ENCODE data around the gene ITPRIP.

The ITPRIP gene

GRCh38 chr10:104273899-104274575 is 64.2 kb downstream of the ITPRIP start:
- no peak for TF ChIP-seq TEAD4 (IDR thresholded peaks at IDR 0.05)
- TF ChIP-seq TAF1 (IDR thresholded peaks at IDR 0.05; ENCODE audit: low read depth), result no peak
- TF ChIP-seq NFIC (IDR thresholded peaks at IDR 0.05), result no peak
- TF ChIP-seq FOXM1 (IDR thresholded peaks at IDR 0.05; ENCODE audit: borderline replicate concordance, low read depth), result no peak
- no peak for TF ChIP-seq USF1 (IDR thresholded peaks at IDR 0.05)
- no peak for TF ChIP-seq CREB1 (IDR thresholded peaks at IDR 0.05; ENCODE audit: low read depth)
- TF ChIP-seq MAX (IDR thresholded peaks at IDR 0.05), result no peak

GRCh38 chr10:104273286-104273685 is 65.0 kb downstream of the ITPRIP start:
- TF ChIP-seq TEAD4 (IDR thresholded peaks at IDR 0.05) (no peak), CREB1 (IDR thresholded peaks at IDR 0.05; ENCODE audit: low read depth) (no peak), TCF12 (IDR thresholded peaks at IDR 0.05; ENCODE audit: low read depth) (no peak), USF1 (IDR thresholded peaks at IDR 0.05) (no peak), MAX (IDR thresholded peaks at IDR 0.05) (no peak), EP300 (IDR thresholded peaks at IDR 0.05; ENCODE audit: borderline replicate concordance) (no peak), NFIC (IDR thresholded peaks at IDR 0.05) (no peak), CEBPB (IDR thresholded peaks at IDR 0.05) (no peak), REST (IDR thresholded peaks at IDR 0.05; ENCODE audit: low read depth) (no peak), EGR1 (IDR thresholded peaks at IDR 0.05) (no peak), RAD21 (IDR thresholded peaks at IDR 0.05; ENCODE audit: low read depth) (no peak), FOXM1 (IDR thresholded peaks at IDR 0.05; ENCODE audit: borderline replicate concordance, low read depth) (no peak), YY1 (IDR thresholded peaks at IDR 0.05; ENCODE audit: low read depth) (no peak), ZBTB7A (IDR thresholded peaks at IDR 0.05; ENCODE audit: low read depth) (no peak), TAF1 (IDR thresholded peaks at IDR 0.05; ENCODE audit: low read depth) (no peak)

GRCh38 chr10:104268713-104269645 is 69.3 kb downstream of the ITPRIP start, which contains the start of gene GSTO2:
GSTO2 (plus strand) TSS chr10:104269184; CDS start chr10:104274916, 5,732 bp downstream.
- TF ChIP-seq NFIC (IDR thresholded peaks at IDR 0.05) (no peak), EP300 (IDR thresholded peaks at IDR 0.05; ENCODE audit: borderline replicate concordance) (no peak), CEBPB (IDR thresholded peaks at IDR 0.05) (no peak), YY1 (IDR thresholded peaks at IDR 0.05; ENCODE audit: low read depth) (no peak), TCF12 (IDR thresholded peaks at IDR 0.05; ENCODE audit: low read depth) (0 out of 2 replicates have a peak, but pooled peaks have one; percentile 28), TEAD4 (IDR thresholded peaks at IDR 0.05) (peak; percentile 12; the same call in 1 of the 2 replicates), MAX (IDR thresholded peaks at IDR 0.05) (peak; percentile 53), REST (IDR thresholded peaks at IDR 0.05; ENCODE audit: low read depth) (no peak), ZBTB7A (IDR thresholded peaks at IDR 0.05; ENCODE audit: low read depth) (no peak), FOXM1 (IDR thresholded peaks at IDR 0.05; ENCODE audit: borderline replicate concordance, low read depth) (0 out of 2 replicates have a peak, but pooled peaks have one; percentile 9), TAF1 (IDR thresholded peaks at IDR 0.05; ENCODE audit: low read depth) (peak; percentile 85), CREB1 (IDR thresholded peaks at IDR 0.05; ENCODE audit: low read depth) (peak; percentile 91), RAD21 (IDR thresholded peaks at IDR 0.05; ENCODE audit: low read depth) (no peak), EGR1 (IDR thresholded peaks at IDR 0.05) (no peak), USF1 (IDR thresholded peaks at IDR 0.05) (peak; percentile 97)

- no peak for TF ChIP-seq ZBTB7A (IDR thresholded peaks at IDR 0.05; ENCODE audit: low read depth)
- TF ChIP-seq EP300 (IDR thresholded peaks at IDR 0.05; ENCODE audit: borderline replicate concordance), result no peak
- no peak for TF ChIP-seq CREB1 (IDR thresholded peaks at IDR 0.05; ENCODE audit: low read depth)
- TF ChIP-seq FOXM1 (IDR thresholded peaks at IDR 0.05; ENCODE audit: borderline replicate concordance, low read depth), result no peak
- no peak for TF ChIP-seq TEAD4 (IDR thresholded peaks at IDR 0.05)
- no peak for TF ChIP-seq USF1 (IDR thresholded peaks at IDR 0.05)
- no peak for TF ChIP-seq TCF12 (IDR thresholded peaks at IDR 0.05; ENCODE audit: low read depth)
Measured at GRCh38 chr10:104268405-104268712, 69.9 kb downstream of the ITPRIP start.

All from Ishikawa (cell line).